OCI-M2 (cell line): ENCODE measurements around the gene LIMS2.

ENCODE experiments used
- DNase-seq: peaks from one replicate; lab custom pipeline; 2025; ENCODE audit not compliant: unreplicated experiment; lab: John Stamatoyannopoulos, UW

LIMS2 gene

GRCh38 chr2:127701651-127702394 lies 26.5 kb upstream of the LIMS2 start:
- DNase-seq, result peak; percentile 16

- DNase-seq, result peak; percentile 21
Measured at GRCh38 chr2:127701193-127701650, 25.9 kb upstream of the LIMS2 start, which contains the start of gene SFT2D3. TSS of gene SFT2D3 (plus strand) at chr2:127701497. CDS start at chr2:127701529, 32 bp downstream.

GRCh38 chr2:127700527-127701192 lies 25.3 kb upstream of the LIMS2 start:
- DNase-seq, result no peak

GRCh38 chr2:127698553-127699355 lies 23.4 kb upstream of the LIMS2 start:
- DNase-seq, result no peak

- DNase-seq, result no peak
Measured at GRCh38 chr2:127697482-127698180, 22.3 kb upstream of the LIMS2 start.

GRCh38 chr2:127695491-127696472 lies 20.5 kb upstream of the LIMS2 start:
- DNase-seq, result no peak

GRCh38 chr2:127694986-127695385 lies 19.7 kb upstream of the LIMS2 start:
- DNase-seq, result no peak

- no peak for DNase-seq
Measured at GRCh38 chr2:127690696-127691095, 15.4 kb upstream of the LIMS2 start.

GRCh38 chr2:127688405-127688804 lies 13.1 kb upstream of the LIMS2 start:
- no peak for DNase-seq

- no peak for DNase-seq
Measured at GRCh38 chr2:127685410-127686080, 10.2 kb upstream of the LIMS2 start.

GRCh38 chr2:127683757-127684156 lies 8.4 kb upstream of the LIMS2 start:
- no peak for DNase-seq

- no peak for DNase-seq
Measured at GRCh38 chr2:127683056-127683455, 7.7 kb upstream of the LIMS2 start.

- no peak for DNase-seq
Measured at GRCh38 chr2:127681976-127682857, 6.9 kb upstream of the LIMS2 start.

- DNase-seq, result no peak
Measured at GRCh38 chr2:127681288-127681804, 6.0 kb upstream of the LIMS2 start.

- no peak for DNase-seq
Measured at GRCh38 chr2:127680706-127681287, 5.5 kb upstream of the LIMS2 start.

GRCh38 chr2:127679680-127680361 lies 4.5 kb upstream of the LIMS2 start:
- no peak for DNase-seq

GRCh38 chr2:127678991-127679390 lies 3.7 kb upstream of the LIMS2 start:
- DNase-seq, result no peak
